Suppressor macrophage treated with lipopolysaccharide for 4 hours (primary cell): ENCODE data around the gene ZNF804A.
A peak's percentile ranks its signal among the peaks of the same experiment; 100 is the strongest.
"Not testable (repeated sequence)": the region's sequence is repeated elsewhere in the genome, so short reads cannot be mapped to it uniquely, and the experiment has no call there.

Experiments used
- DNase-seq: peaks from one replicate; pipeline ENCODE4 v3.0.0-alpha.2; 2020

The ZNF804A gene

DNA sequence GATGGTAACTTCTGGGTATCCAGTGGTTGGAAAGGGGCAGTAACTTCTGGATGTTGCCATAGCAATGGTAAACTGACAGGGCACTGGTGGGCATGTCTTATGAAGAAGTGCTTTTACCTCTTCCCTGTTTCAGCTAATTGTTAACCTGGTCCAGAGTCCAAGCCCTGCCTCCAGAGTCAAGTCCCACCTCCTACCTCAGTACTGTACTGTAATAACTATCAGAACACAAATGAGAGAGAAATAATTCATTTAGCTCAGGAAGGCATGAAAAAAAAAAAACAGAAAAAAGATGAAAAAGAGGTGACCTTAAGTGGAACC, 237.0 kb downstream of the ZNF804A start:
- no peak for DNase-seq

DNA sequence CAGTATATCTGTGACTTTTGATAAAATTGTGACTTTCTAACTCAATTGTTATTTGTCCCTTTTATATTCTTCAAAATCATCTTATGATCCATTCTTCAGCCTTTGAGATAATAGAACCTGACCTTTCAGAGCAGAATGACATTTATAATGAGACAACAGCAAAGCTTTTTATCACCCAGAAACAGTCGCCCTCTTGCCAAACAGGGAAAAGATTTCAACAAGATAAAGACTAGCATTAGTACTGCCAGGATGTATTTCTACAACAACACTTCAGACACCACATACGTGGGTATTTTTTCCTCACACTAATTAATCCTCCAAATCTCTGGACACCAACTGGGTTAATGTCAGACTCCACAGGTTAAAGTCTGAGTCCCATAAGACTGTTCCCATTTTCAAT, 249.0 kb downstream of the ZNF804A start:
- DNase-seq, result no peak

DNA sequence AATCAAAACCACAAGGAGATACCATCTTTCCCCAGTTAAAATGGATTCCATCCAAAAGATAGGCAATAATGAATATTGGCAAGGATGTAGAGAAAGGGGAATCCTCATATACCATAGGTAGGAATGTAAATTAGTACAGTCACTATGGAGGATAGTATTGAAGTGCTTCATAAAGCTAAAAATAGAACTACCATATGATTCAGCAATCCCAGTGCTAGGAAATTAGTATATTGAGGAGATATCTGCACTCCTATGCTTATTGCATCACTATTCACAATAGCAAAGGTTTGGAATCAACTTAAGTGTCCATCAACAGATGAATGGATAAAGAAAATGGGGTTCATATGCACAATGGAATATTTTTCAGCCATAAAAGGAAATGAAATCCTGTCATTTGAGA, 251.2 kb downstream of the ZNF804A start:
- no peak for DNase-seq

DNA sequence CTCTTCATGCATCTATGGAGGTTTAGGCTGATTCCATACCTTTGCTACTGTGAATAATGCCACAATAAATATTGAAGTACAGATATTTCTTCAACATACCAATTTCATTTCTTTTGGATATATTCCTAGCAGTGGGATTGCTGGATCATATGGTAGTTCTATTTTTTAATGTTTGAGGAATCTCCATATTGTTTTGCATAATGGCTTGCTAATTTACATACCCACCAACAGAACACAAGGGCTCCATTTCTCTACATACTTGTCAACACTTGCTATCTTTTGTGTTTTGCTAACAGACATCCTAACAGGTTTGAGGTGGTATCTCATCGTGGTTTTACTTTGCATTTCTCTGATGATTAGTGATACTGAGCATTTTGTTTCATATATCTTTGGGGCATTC, 253.2 kb downstream of the ZNF804A start:
- no peak for DNase-seq

DNA sequence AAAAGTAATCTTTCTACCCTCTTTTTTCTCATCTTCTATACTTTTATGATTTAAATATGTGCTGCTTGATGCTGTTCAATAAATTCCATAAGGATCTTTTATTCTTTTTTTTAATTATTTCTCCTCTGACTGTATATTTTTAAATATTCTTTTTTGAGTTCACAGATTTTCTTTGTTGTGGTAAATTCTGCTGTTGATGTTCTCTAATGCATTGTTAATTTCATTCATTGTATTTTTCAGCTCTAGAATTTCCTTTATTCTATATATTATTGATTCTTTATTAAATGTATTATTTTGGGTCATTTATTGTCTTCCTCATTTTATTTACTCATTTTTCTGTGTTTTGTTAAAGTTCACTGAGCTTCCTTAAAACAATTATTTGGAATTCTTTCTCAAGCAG, 260.9 kb downstream of the ZNF804A start:
- DNase-seq, result no peak

DNA sequence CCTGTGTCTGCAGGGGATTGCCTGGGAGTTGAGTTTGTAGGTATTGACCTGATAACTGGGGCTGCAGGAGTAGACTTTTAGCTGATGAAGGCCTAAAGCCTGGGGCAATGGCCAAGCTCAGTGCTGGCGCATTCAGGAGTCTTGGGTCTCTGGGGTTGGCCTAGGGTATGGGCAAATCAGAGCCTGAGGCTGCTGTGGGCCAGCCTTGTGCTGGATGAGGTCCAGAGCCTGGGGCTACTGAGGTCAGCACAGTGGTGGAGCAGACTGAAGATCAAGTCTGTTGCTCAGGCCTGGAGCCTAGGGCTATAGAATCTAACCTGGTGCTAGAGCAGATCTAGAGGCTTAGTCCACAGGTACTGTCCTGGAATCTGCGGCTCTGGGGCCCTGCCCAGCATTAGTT, 262.4 kb downstream of the ZNF804A start:
- no peak for DNase-seq

DNA sequence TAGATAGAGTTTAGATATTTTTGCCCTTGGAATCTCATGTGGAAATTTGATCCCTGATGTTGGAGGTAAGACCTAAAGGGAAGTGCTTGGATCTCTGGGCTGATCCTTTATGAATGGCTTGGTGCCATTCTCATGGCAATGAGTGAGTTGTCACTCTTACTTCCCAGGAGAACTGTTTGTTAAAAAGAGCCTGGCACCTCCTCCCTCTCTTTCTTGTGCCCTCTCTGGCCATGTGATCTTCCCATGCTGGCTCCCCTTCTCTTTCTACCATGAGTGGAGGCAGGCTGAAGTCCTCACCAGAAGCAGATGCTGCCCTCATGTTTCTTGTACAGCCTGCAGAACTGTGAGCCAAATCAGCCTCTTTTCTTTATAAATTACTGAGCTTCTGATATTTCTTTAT, 276.9 kb downstream of the ZNF804A start:
- no peak for DNase-seq

DNA sequence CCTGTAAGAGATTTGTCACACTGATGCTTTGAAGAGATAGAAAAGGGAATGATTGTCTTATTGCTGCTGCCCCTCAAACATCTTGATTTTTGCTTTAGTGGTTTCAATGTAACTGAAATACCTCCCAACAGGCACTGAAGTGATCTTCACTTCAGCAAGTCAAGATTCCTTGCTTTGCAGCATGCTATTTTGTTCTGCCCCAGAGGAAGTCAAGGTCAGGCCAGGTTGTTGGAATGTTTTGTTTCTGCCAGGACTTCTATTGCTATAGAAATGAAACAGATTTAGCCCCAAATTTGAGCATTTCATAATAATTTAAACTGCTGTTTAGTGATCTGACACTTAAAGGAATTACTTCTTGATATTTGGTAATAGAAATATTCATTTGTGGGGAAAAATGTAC, 277.6 kb downstream of the ZNF804A start:
- DNase-seq, result no peak

DNA sequence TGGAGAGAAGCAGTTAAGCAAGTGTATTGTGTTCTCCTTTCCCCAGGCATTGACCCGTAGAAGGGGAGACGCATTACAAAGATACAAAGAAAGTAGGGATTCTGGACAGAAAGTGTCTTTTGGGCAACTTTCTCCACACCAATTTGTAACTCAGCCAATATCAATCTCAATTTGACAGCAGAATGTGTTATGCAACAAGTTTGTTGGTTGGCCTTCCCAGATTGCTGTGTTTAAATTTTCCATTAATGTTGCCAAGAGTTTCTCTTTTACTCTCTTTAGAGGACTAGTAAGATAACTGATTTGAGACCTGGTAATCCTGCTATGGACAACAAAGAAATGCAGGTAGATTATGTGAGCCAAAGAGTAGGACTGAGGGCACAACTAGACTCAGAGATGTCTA, 279.6 kb downstream of the ZNF804A start:
- DNase-seq, result no peak

DNA sequence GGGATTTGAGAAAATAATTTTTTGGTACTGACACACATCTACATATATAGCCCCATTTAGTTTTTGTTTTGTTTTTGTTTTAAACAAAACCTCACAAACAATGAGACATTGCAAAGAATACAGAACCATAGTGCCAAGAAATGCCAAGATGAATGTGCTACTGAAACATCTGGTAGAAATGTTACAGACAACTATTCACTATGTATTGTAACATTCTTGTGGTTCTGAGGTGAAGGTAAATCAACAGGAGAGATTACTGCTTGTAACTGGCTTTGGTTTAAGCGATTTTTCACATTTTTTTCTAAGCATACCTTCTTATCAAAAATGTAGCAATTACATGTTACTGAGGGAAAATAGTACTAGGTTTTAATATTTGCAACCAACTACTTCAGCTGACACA, 281.3 kb downstream of the ZNF804A start:
- DNase-seq, result no peak

DNA sequence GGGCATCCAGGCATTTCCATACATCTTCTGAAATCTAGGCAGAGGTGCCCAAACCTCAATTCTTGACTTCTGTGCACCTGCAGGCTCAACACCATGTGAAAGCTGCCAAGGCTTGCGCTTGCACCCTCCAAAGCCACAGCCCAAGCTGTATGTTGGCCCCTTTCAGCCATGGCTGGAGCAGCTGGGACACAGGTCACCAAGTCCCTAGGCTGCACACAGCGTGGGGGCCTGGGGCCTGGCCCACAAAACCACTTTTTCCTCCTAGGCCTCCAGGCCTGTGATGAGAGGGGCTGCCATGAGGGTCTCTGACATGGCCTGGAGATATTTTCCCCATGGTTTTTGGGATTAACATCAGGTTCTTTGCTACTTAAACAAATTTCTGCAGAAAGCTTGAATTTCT, 288.3 kb downstream of the ZNF804A start:
- not testable (repeated sequence) for DNase-seq

DNA sequence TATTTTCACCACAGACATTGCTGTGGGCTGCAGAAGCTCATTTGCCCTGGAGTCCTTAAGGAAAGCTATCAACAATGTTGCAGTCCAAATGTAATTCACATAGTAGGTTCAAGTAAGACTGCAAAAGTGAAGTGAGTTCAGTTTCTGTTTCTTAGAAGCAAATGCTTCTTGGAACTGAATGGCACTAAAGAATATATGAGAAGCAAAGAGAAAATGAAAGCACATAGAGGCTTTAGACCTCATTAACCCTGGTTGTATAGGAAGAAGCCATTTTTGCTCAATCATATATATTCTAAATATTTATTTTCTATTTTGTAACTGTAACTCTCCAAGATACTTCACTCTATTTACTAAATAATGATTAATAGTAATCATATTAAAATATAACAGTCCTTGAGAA, 292.0 kb downstream of the ZNF804A start:
- DNase-seq, result peak; percentile 36

DNA sequence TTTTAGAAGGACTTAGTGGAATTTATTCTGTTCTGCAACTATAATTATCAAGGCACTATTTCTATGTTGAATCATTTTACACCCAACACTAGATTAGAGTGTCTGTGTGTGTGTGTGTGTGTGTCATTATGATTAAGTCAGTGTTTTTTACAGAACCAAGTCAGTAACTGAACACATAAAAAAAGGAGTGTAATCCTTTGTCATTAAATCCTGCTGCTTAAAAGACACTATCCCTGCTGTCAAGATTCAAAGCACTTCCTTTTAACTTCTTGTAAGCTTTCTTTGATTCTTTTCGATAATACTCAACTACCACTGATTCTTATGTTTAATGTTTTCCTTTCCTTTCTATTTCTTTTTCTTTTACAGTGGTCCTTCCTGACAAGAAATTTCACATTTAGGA, 306.7 kb downstream of the ZNF804A start:
- no peak for DNase-seq

DNA sequence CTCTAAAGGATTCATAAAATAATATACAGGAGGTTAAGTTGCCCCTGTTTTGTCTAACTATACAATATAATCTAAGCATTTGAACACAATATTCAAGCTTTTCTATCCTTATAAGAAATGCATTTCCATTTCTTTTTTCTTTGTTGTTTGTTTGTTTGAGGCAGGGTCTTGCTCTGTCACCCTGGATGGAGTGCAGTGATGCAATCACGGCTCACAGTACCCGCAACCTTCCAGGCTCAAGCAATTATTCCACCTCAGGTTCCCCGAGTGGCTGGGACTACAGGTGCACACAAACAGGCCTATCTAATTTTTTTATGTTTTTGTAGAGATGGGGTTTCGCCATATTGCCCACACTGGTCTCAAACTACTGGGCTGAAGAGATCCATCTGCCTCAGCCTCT, 307.8 kb downstream of the ZNF804A start:
- no peak for DNase-seq

DNA sequence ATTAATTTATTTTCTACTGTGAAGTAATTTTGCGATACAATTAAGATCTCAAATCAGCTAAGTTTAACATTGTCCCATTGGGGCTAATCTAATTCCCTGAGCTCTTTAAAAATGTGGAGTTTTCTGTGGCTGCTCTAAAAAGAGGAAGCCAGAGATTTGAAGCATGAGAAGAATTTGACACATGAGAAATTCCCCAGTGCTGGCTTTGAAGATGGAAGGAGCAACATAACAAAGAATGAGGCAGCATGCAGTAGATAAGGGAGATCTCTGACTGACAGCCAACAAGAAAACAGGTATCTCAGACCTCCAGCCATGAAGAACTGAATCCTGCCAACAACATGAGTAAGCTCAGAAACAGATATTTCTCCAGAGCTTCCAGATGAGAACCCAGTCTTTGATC, 308.4 kb downstream of the ZNF804A start:
- no peak for DNase-seq

DNA sequence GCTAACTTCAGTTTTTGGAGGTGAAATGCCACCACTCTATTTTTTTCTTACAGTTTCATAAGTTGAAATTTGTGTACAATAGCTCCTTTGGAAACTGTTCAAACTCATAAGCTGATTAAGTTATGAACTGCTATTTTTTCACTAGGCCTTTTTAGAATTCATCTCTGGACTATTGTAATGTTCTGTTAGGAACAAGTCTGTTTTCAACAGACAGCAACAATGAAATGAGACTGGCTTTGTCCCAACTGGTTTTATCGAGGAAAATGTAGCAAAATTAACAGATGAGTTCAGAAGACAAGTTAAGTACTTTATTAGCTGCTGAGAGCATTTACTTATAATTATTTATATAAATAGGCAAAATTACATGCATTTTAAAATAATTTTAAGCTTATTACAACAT, 310.6 kb downstream of the ZNF804A start:
- DNase-seq, result no peak

DNA sequence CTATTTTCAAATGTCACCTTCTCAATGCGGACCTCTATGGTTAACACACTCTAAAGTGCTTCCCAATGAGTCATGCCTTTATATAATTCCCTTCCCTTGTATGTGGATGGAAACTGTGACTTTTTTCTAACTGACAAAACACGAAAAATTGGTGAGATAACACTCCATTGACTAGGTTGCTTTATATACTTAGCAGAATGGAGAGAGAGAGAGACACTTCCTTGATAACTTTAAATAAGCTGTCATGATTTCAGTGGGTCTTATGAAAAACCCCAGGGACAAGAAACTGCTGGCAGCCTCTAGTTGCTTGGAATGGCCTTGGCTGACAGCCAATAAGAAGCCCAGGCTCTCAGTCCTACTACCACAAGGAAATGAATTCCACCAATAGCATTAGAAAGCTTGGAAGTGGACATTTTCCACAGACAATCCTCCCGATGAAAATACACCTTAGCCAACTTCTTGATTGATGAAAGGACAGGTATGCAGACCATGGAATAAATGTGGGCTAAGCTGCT, 322.2 kb downstream of the ZNF804A start:
- no peak for DNase-seq

DNA sequence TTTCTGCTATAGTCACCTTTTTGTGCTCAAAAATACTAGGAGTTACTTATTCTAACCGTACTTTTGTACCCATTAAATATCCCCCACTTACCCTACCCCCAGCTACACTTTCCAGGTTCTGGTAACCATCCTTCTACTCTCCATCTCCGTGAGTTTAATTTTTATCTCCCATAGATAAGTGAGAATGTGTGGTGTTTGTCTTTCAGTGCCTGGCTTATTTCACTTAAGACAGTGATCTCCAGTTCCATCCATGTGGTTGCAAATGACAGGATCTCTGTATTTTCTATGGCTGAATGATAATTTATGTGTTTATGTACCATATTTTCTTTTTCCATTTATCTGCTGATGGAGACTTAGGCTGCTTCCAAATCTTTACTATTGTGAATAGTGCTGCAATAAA, 323.3 kb downstream of the ZNF804A start:
- DNase-seq, result no peak

DNA sequence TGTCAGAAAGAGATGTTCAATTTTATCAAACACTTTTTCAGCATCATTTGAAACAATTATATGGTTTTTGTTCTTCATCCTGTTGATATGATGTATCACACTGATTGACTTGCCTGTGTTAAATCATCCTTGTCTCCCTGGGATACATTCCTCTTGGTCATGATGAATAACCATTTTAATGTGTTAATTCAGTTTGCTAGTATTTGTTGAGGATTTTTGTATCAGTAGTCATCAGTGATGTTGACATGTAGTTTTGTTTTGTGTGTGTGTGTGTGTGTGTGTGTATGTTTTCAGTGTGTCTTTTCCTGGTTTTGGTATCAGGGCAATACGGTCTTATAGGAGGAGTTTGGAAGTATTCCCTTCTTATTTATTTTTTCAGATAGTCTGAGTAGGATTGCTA, 325.4 kb downstream of the ZNF804A start:
- DNase-seq, result no peak

DNA sequence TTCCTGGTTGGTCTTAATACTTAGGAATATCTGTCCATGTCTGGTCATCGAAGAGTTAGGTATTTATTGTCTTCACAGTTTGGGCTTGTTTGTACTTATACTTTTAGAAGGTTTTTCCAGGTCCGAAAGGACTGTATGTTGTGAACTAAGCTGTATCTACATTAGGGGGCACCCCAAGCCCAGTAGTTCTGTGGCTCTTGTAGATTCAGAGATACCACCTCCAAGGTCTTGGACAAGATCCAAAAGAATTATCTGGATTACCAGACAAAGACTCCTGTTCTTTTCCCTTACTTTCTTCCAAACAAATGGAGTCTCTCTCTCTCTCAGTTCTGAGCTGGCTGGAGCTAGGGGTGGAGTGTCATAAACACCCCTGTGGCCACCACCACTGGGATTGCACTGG, 328.7 kb downstream of the ZNF804A start:
- no peak for DNase-seq

DNA sequence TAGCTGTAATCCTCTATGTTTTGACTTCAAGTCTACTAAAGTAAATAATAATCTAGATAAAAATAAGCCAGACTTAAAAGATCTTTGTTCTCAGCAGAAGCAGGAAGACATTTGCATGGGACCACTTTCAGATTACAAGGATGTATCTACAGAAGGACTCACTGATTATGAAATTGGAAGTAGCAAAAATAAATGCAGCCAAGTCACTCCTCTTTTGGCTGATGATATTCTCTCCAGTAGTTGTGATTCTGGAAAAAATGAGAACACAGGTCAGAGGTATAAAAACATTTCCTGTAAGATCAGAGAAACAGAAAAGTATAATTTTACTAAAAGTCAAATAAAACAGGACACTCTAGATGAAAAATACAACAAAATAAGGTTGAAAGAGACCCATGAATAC, 338.4 kb downstream of the ZNF804A start:
- DNase-seq, result no peak

DNA sequence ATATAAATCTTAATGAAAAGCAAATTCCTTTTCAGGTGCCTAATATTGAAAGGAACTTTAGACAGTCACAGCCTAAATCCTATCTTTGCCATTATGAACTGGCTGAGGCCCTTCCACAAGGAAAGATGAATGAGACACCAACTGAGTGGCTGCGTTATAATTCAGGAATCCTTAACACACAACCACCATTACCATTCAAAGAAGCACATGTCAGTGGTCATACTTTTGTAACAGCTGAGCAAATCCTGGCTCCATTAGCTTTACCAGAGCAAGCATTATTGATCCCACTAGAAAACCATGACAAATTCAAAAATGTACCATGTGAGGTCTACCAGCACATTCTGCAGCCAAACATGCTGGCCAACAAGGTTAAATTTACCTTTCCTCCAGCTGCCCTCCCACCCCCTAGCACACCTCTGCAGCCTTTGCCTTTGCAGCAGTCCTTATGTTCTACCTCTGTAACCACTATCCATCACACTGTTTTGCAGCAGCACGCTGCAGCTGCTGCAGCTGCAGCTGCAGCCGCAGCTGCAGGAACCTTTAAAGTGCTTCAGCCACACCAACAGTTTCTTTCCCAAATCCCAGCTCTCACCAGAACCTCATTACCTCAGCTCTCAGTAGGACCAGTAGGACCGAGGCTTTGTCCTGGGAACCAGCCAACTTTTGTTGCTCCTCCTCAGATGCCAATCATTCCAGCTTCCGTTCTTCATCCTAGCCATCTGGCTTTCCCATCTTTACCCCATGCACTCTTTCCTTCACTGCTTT, 340.1 kb downstream of the ZNF804A start:
- no peak for DNase-seq

DNA sequence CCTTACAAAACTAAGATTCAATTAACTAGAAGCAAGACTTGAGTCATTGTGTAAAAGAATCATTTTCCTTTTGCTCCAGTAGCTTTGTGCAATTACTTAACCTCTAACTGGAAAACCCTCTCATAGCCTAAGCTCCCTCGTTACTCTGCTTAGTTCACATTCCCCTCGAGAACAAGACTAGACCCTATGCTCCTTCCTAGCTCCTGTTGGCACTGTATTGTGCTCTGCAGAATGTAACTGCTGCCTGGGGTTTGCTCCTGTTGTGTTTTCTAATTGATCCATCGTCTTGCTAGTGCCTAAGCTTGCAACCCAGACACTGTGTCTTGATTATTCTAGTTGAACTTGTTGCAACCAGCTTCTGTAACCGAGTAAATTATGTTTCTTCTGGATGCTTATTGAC, 347.0 kb downstream of the ZNF804A start:
- DNase-seq, result no peak

DNA sequence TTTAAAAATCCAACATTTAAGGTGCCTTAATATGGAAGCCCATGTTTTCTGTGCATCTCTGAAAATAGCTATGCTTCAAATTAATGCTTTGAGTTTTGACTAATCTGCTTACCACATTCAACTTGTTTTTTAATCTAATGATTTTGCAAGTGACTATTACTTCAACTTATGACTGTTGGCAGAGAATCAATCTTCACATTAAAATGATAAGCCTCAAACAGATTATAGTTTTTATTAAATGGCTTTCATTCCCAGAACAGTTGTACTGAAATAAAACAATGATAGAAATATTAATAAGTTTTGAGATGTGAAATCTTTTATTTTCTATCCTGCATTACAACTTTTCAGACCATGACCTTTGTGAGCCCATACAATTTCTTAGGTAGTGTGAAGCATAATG, 347.5 kb downstream of the ZNF804A start:
- no peak for DNase-seq

DNA sequence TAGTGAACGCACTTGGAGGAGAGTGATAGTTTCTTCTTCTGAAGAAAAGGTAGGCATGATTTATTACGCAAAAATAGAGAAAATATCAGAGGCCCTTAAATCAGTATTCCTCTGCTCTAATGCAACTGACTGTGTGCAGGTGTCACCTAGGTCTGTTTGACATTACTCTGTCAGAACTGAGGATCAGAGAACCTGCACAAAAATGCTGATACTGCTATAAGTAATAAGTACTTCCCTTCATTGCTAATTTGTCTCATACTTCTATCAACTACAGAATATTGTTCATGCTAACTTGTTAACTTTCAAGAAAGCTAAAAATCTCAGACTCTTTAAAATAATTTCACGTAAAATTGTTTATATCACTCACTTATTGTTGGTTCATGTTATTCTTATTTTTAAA, 358.5 kb downstream of the ZNF804A start:
- DNase-seq, result no peak
